ENCODE data around the gene IL10RA. TPM values are rescaled to one million over a fixed set of nuclear protein-coding genes. Genes with fewer than 3 reads are reported as not detected.

Gene IL10RA
- total and polyA plus RNA-seq, 3 experiments from 2014 or later = 120 to 659 (median 122) TPM

DNA sequence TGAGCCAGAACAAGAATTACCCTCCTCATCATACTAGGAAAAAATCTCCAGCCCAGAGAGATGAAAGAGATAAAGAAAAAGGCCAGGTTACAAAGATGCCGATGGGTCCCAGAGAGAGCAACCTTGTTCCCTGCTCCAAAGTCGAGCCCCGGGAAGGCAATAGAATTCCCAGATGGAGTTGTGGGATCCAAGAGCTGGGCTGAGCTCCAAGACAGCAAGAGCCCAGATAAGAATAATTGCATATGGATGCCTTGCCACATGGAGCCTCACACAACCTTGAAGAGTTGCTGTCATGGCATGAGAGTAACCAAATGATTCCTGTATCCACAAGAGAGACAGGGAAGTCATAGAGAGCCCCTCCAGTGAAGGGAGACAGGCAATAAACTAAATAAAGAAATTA is 30.9 kb downstream of the IL10RA start:
- POLR2A ChIA-PET = no interaction called here
- peak overlapping the region; percentile 78 to 98 (median 94) for H3K27ac Mint-ChIP-seq
- Histone ChIP-seq H3K27me3 (ENCODE audit: insufficient read depth, low read length, poor library complexity, severe bottlenecking) (no peaks in the 10 kb centered on the region), H3K4me1 (ENCODE audit: insufficient read depth, low read length) (peaks cover 52% of the 10 kb centered on the region), H3K9me3 (ENCODE audit: low read length) (peaks cover 12% of the 10 kb centered on the region), H3K27ac (ENCODE audit: low read depth, low read length) (no peak overlapping the region), H3K4me3 (ENCODE audit: low read length) (no peak overlapping the region), H3K36me3 (ENCODE audit: insufficient read depth, low read length) (no peaks in the 10 kb centered on the region)
- CTCF ChIA-PET = interaction anchor here (1.7 kb wide), 1 partner anchor 8 kb away, joined by 3 read pairs; no protein-coding TSS in a partner anchor
- peaks cover 9 to 28% (median 21%) of the 10 kb centered on the region in 5 donors for H3K9me3 Mint-ChIP-seq
- H3K4me1 Mint-ChIP-seq = peaks cover 65 to 78% (median 74%) of the 10 kb centered on the region in 3 donors
- peaks cover 10 to 43% (median 15%) of the 10 kb centered on the region in 3 donors for H3K36me3 Mint-ChIP-seq
- H3K27me3 Mint-ChIP-seq = no peaks in the 10 kb centered on the region
- H3K4me3 Mint-ChIP-seq = peak overlapping the region in 3 of 7 donors; percentile 3 to 79 (median 41)
- no peak for DNase-seq

DNA sequence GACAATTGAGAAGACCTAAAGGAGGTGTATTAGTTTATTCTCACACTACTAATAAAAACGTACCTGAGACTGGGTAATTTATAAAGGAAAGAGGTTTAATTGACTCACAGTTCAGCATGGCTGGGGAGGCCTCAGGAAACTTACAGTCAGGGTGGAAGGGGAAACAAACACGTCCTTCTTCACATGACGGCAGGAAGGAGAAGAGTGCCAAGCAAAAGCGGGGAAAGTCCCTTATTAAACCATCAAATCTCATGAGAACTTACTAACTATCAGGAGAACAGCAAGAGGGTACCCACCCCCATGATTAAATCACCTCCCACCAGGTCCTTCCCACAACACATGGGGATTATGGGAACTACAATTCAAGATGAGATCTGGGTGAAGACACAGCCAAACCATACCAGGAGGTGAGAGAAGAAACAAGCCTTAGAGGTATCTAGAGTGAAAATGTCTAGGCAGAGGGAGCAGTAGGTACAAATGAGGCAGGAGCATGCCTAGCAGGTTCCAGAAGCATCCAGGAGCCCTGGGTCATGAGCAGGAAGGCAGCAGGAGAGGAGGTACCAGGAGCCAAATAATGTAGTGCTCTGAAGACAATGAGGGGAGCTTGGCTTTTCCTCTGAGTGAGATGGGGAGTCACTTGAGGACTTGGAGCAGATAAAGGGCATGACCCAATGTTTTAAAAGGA is 31.6 kb downstream of the IL10RA start:
- H3K27me3 Mint-ChIP-seq = no peaks in the 10 kb centered on the region
- Histone ChIP-seq H3K9me3 (ENCODE audit: low read length) (peaks cover 12% of the 10 kb centered on the region), H3K27ac (ENCODE audit: low read depth, low read length) (no peak overlapping the region), H3K4me1 (ENCODE audit: insufficient read depth, low read length) (peaks cover 46% of the 10 kb centered on the region), H3K36me3 (ENCODE audit: insufficient read depth, low read length) (no peaks in the 10 kb centered on the region), H3K27me3 (ENCODE audit: insufficient read depth, low read length, poor library complexity, severe bottlenecking) (no peaks in the 10 kb centered on the region), H3K4me3 (ENCODE audit: low read length) (no peak overlapping the region)
- peak overlapping the region in 2 of 7 donors; percentile 1 to 45 for H3K4me3 Mint-ChIP-seq
- CTCF ChIA-PET = interaction anchor here (1.6 kb wide), 1 partner anchor 210 kb away, joined by 3 read pairs; no protein-coding TSS in a partner anchor
- peak overlapping the region in 7 of 8 donors; percentile 34 to 97 (median 68) for H3K27ac Mint-ChIP-seq
- no peak for DNase-seq
- POLR2A ChIA-PET = no interaction called here
- peaks cover 62 to 73% (median 72%) of the 10 kb centered on the region in 3 donors for H3K4me1 Mint-ChIP-seq
- peaks cover 9 to 28% (median 21%) of the 10 kb centered on the region in 5 donors for H3K9me3 Mint-ChIP-seq
- H3K36me3 Mint-ChIP-seq = peaks cover 10 to 43% (median 15%) of the 10 kb centered on the region in 3 donors

DNA sequence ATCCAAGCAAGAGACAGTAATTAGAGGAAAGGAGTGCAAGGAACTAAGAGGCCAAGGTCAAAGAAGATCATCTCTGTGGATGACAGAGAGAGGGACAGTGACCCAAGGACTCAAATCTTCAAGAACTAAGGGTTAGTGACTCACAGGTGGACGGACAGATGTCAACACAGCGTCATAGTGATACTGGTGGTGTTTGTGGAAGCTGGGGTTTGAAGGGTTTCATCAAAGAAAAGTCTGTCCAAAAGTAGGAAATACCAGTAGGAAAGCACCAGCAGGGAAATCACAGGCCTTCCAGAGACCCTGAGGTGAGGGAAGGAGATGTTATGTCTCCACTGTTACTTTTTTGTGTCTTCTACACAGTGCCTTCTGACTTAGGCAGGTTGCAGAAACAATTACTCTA is 32.2 kb downstream of the IL10RA start:
- Histone ChIP-seq H3K4me3 (ENCODE audit: low read length) (no peak overlapping the region), H3K9me3 (ENCODE audit: low read length) (peaks cover 12% of the 10 kb centered on the region), H3K4me1 (ENCODE audit: insufficient read depth, low read length) (peaks cover 39% of the 10 kb centered on the region), H3K27me3 (ENCODE audit: insufficient read depth, low read length, poor library complexity, severe bottlenecking) (no peaks in the 10 kb centered on the region), H3K36me3 (ENCODE audit: insufficient read depth, low read length) (no peaks in the 10 kb centered on the region), H3K27ac (ENCODE audit: low read depth, low read length) (no peak overlapping the region)
- DNase-seq = no peak
- H3K27ac Mint-ChIP-seq = peak overlapping the region in 5 of 8 donors; percentile 13 to 87 (median 52)
- H3K4me1 Mint-ChIP-seq = peaks cover 58 to 71% (median 66%) of the 10 kb centered on the region in 3 donors
- POLR2A ChIA-PET = no interaction called here
- peaks cover 10 to 40% (median 14%) of the 10 kb centered on the region in 3 donors for H3K36me3 Mint-ChIP-seq
- peak overlapping the region in 1 of 7 donors; percentile 20 for H3K4me3 Mint-ChIP-seq
- peaks cover 0 to 1% of the 10 kb centered on the region in 2 donors for H3K27me3 Mint-ChIP-seq
- H3K9me3 Mint-ChIP-seq = peaks cover 9 to 28% (median 21%) of the 10 kb centered on the region in 5 donors
- CTCF ChIA-PET = interaction anchor here (1.6 kb wide), 1 partner anchor 211 kb away, joined by 3 read pairs; no protein-coding TSS in a partner anchor

DNA sequence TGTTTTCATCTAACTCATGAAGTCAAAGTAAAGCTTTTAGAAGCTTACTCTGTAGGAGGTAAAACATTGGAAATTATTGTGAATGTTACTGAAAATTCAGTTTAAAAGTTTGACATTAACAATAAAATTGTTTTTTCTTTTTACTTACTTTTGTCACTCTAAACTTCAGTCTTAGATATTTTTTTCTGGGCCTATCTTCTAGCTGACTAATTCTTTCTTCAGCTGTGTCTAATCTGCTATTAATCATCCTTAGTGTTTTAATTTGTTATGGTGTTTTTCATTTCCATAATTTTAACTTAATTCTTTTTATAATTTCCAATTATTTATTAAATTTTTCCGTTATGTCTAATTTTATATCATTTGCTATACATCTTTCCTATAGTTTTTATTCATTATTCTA is 35.0 kb downstream of the IL10RA start:
- peaks cover 36 to 53% (median 48%) of the 10 kb centered on the region in 3 donors for H3K4me1 Mint-ChIP-seq
- Histone ChIP-seq H3K36me3 (ENCODE audit: insufficient read depth, low read length) (no peaks in the 10 kb centered on the region), H3K4me1 (ENCODE audit: insufficient read depth, low read length) (peaks cover 12% of the 10 kb centered on the region), H3K27ac (ENCODE audit: low read depth, low read length) (no peak overlapping the region), H3K27me3 (ENCODE audit: insufficient read depth, low read length, poor library complexity, severe bottlenecking) (no peaks in the 10 kb centered on the region), H3K9me3 (ENCODE audit: low read length) (peaks cover 12% of the 10 kb centered on the region), H3K4me3 (ENCODE audit: low read length) (no peak overlapping the region)
- peaks cover 9 to 28% (median 21%) of the 10 kb centered on the region in 5 donors for H3K9me3 Mint-ChIP-seq
- POLR2A ChIA-PET = interaction anchor here (0.6 kb wide), 1 partner anchor 11 kb away, joined by 4 read pairs; no protein-coding TSS in a partner anchor
- peaks cover 10 to 34% (median 14%) of the 10 kb centered on the region in 3 donors for H3K36me3 Mint-ChIP-seq
- CTCF ChIA-PET = interaction anchor here (1.0 to 2.9 kb wide), 6 partner anchors 8 to 34 kb away, joined by 3 to 8 read pairs (median 4); no protein-coding TSS in a partner anchor
- no peak overlapping the region for H3K27ac Mint-ChIP-seq
- no peak for DNase-seq
- no peak overlapping the region for H3K4me3 Mint-ChIP-seq
- H3K27me3 Mint-ChIP-seq = peaks cover 0 to 1% of the 10 kb centered on the region in 2 donors

DNA sequence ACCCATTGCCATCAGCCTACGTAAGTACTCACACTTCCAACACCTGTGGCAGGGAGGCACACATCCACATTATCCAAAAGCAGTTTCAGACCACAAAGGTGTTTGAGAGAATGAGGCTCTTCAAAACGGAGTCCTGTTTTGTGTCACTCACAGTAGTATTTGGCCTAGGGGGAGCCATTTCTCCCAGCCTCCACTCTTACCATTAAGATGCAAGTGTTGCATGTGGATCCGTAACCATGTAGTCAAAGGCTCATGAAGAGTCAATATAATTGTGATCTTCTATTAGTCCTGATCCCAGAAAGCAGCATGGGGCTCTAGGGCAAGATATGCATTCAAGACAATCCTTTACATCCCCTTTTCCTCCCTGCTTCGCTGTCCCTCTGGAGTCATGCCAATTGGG is 41.5 kb downstream of the IL10RA start:
- Mint-ChIP-seq H3K36me3 (peaks cover 0 to 3% (median 0%) of the 10 kb centered on the region in 3 donors), H3K4me3 (peak overlapping the region in 1 of 7 donors; percentile 44), H3K27me3 (peaks cover 0 to 1% of the 10 kb centered on the region in 2 donors), H3K9me3 (no peaks in the 10 kb centered on the region), H3K4me1 (peaks cover 26 to 54% (median 44%) of the 10 kb centered on the region in 3 donors), H3K27ac (peak overlapping the region in 1 of 8 donors; percentile 70)
- no peak for DNase-seq
- POLR2A ChIA-PET = no interaction called here
- H3K36me3 ChIP-seq (ENCODE audit: insufficient read depth, low read length) = no peaks in the 10 kb centered on the region
- peaks cover 7% of the 10 kb centered on the region for H3K4me1 ChIP-seq (ENCODE audit: insufficient read depth, low read length)
- CTCF ChIA-PET = no interaction called here
- no peaks in the 10 kb centered on the region for H3K9me3 ChIP-seq (ENCODE audit: low read length)
- no peaks in the 10 kb centered on the region for H3K27me3 ChIP-seq (ENCODE audit: insufficient read depth, low read length, poor library complexity, severe bottlenecking)
- no peak overlapping the region for H3K27ac ChIP-seq (ENCODE audit: low read depth, low read length)
- no peak overlapping the region for H3K4me3 ChIP-seq (ENCODE audit: low read length)

DNA sequence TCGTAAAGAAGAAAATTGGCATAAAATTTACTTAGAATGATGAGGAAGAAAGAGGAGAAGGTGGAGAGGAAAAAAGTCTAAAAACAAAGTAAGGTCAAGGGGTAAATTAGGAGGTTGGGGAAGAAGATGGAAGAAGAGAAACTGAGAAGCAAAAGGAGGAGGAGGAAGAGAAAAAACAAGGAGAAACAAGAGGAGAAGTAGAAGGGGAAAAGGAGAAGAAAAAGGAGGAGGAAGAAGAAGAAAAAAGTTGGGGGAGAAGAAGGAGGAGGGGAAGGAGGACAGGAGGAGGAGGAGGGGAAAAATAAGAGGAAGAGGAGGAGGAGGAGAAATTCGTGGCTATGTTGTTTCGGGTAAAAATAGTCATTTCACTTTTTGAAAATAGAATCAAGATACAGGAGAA is 42.4 kb downstream of the IL10RA start:
- Mint-ChIP-seq H3K36me3 (peaks cover 0 to 3% (median 0%) of the 10 kb centered on the region in 3 donors), H3K27me3 (no peaks in the 10 kb centered on the region), H3K4me1 (peaks cover 28 to 56% (median 51%) of the 10 kb centered on the region in 3 donors), H3K27ac (peak overlapping the region in 1 of 8 donors; percentile 32), H3K4me3 (no peak overlapping the region), H3K9me3 (no peaks in the 10 kb centered on the region)
- H3K9me3 ChIP-seq (ENCODE audit: low read length) = no peaks in the 10 kb centered on the region
- H3K36me3 ChIP-seq (ENCODE audit: insufficient read depth, low read length) = no peaks in the 10 kb centered on the region
- H3K4me1 ChIP-seq (ENCODE audit: insufficient read depth, low read length) = peaks cover 7% of the 10 kb centered on the region
- no peak overlapping the region for H3K27ac ChIP-seq (ENCODE audit: low read depth, low read length)
- no peak for DNase-seq
- ChIA-PET POLR2A (interaction anchor here (1.0 kb wide), 2 partner anchors 20 to 28 kb away, joined by 4 to 6 read pairs; no protein-coding TSS in a partner anchor), CTCF (interaction anchor here (1.1 to 1.6 kb wide), 3 partner anchors 8 to 40 kb away, joined by 3 to 6 read pairs (median 5); no protein-coding TSS in a partner anchor)
- no peaks in the 10 kb centered on the region for H3K27me3 ChIP-seq (ENCODE audit: insufficient read depth, low read length, poor library complexity, severe bottlenecking)
- no peak overlapping the region for H3K4me3 ChIP-seq (ENCODE audit: low read length)

DNA sequence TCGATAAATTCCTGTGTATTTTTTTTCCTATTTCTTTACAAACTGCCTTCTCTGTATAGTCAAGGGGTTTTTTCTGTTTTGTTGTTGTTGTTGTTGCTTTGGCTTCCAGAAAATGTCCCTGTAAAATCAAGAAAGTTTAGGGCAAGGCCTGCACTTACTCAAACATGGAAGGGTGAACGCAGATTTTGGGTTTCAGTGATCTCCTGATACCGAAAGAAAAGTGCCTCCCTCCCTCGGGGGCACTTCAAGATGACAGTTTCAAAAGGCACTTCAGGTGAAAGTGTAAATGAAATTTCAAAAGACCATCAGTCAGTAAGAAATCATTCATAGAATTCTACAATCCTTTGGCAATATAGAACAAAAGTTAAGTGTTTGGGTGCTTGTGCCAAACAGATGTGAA is 47.2 kb downstream of the IL10RA start:
- peak overlapping the region in 5 of 8 donors; percentile 23 to 76 (median 64) for H3K27ac Mint-ChIP-seq
- no peak overlapping the region for H3K4me3 ChIP-seq (ENCODE audit: low read length)
- no peak overlapping the region for H3K27ac ChIP-seq (ENCODE audit: low read depth, low read length)
- POLR2A ChIA-PET = no interaction called here
- H3K36me3 Mint-ChIP-seq = peaks cover 0 to 4% (median 3%) of the 10 kb centered on the region in 3 donors
- H3K27me3 Mint-ChIP-seq = no peaks in the 10 kb centered on the region
- peak overlapping the region in 3 of 7 donors; percentile 8 to 33 (median 16) for H3K4me3 Mint-ChIP-seq
- CTCF ChIA-PET = interaction anchor here (2.5 kb wide), 1 partner anchor 20 kb away, joined by 9 read pairs; no protein-coding TSS in a partner anchor
- H3K4me1 Mint-ChIP-seq = peaks cover 40 to 67% (median 59%) of the 10 kb centered on the region in 3 donors
- no peak for DNase-seq
- H3K27me3 ChIP-seq (ENCODE audit: insufficient read depth, low read length, poor library complexity, severe bottlenecking) = no peaks in the 10 kb centered on the region
- peaks cover 7% of the 10 kb centered on the region for H3K4me1 ChIP-seq (ENCODE audit: insufficient read depth, low read length)
- peaks cover 0 to 2% (median 0%) of the 10 kb centered on the region in 5 donors for H3K9me3 Mint-ChIP-seq
- H3K36me3 ChIP-seq (ENCODE audit: insufficient read depth, low read length) = no peaks in the 10 kb centered on the region
- H3K9me3 ChIP-seq (ENCODE audit: low read length) = no peaks in the 10 kb centered on the region

Measured in CD8-positive, alpha-beta memory T cell (primary cell).